Adrenal gland (tissue), 5 donors: Measurements from ENCODE around the gene CALCA.

Source experiments
- POLR2A ChIP-seq, 2 donors: fragments of 450-650 bp; IDR thresholded peaks; one replicate each; pipeline ENCODE4 v1.6.1; 2017; ENCODE audit warnings: antibody characterized with exemption in 2 of 2, mild to moderate bottlenecking in 2 of 2, moderate library complexity in 1 of 2
- TF ChIP-seq, protein P1 (sequence below), 6 experiments: fragments of 450-650 bp in 4 of 6; fragments of 200-600 bp in 2 of 6; sonication (generic) in 1 of 6; IDR thresholded peaks; 1 replicate in 5 of 6; 2 replicates in 1 of 6; pipeline versions ENCODE4 v1.5.1 to v1.8.0; 2016 to 2021; ENCODE audit warnings: antibody characterized with exemption in 6 of 6, mild to moderate bottlenecking in 2 of 6, moderate library complexity in 1 of 6
- donor health status: DM: no; HTN: no; CAD: no.

DNA sequence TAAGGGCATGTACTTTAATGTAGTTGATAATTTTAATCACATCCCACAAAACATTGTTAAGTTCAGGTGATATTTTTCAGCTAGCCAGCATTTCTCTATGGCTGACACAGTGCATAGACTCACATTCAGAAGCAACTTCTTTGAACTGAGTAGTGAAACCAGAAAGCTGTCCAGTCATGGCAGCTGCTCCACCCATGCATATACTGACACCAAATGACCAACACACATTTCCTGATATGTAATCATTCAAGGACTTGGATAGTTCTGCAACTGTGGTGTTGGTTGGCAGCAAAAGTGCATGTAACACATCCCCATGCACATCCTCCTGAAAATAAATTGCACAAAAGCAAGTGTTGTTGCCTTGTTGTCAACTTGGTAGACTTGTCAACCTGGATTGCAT, 39.7 kb downstream of the CALCA start:
- TF ChIP-seq, protein P1, sequence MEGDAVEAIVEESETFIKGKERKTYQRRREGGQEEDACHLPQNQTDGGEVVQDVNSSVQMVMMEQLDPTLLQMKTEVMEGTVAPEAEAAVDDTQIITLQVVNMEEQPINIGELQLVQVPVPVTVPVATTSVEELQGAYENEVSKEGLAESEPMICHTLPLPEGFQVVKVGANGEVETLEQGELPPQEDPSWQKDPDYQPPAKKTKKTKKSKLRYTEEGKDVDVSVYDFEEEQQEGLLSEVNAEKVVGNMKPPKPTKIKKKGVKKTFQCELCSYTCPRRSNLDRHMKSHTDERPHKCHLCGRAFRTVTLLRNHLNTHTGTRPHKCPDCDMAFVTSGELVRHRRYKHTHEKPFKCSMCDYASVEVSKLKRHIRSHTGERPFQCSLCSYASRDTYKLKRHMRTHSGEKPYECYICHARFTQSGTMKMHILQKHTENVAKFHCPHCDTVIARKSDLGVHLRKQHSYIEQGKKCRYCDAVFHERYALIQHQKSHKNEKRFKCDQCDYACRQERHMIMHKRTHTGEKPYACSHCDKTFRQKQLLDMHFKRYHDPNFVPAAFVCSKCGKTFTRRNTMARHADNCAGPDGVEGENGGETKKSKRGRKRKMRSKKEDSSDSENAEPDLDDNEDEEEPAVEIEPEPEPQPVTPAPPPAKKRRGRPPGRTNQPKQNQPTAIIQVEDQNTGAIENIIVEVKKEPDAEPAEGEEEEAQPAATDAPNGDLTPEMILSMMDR (IDR thresholded peaks at IDR 0.05), result no peak
- TF ChIP-seq POLR2A (IDR thresholded peaks at IDR 0.05), result no peak
